Keratinocyte (primary cell): ENCODE data around the gene PIM3.

Source experiments
- EZH2 ChIP-seq: IDR thresholded peaks from one replicate; pipeline ENCODE4 v1.6.1; 2012; ENCODE audit warnings: inconsistent platforms, mild to moderate bottlenecking, low read length, moderate library complexity
- TF ChIP-seq, protein P1 (sequence below), 3 experiments: IDR thresholded peaks in 1 of 3; conservative IDR thresholded peaks in 1 of 3; optimal IDR thresholded peaks in 1 of 3; 2 replicates in 2 of 3; 3 replicates in 1 of 3; pipeline versions ENCODE3 to v1.5.1; 2011; ENCODE audit warnings: low read length in 3 of 3, mild to moderate bottlenecking in 3 of 3, moderate library complexity in 2 of 3, control low read depth in 1 of 3, inconsistent platforms in 1 of 3; ENCODE audit not compliant: insufficient read depth in 2 of 3; ENCODE audit errors: extremely low read depth in 1 of 3

GRCh38 chr22:49913026-49913425, 47.5 kb upstream of the PIM3 start:
- TF ChIP-seq, protein P1, sequence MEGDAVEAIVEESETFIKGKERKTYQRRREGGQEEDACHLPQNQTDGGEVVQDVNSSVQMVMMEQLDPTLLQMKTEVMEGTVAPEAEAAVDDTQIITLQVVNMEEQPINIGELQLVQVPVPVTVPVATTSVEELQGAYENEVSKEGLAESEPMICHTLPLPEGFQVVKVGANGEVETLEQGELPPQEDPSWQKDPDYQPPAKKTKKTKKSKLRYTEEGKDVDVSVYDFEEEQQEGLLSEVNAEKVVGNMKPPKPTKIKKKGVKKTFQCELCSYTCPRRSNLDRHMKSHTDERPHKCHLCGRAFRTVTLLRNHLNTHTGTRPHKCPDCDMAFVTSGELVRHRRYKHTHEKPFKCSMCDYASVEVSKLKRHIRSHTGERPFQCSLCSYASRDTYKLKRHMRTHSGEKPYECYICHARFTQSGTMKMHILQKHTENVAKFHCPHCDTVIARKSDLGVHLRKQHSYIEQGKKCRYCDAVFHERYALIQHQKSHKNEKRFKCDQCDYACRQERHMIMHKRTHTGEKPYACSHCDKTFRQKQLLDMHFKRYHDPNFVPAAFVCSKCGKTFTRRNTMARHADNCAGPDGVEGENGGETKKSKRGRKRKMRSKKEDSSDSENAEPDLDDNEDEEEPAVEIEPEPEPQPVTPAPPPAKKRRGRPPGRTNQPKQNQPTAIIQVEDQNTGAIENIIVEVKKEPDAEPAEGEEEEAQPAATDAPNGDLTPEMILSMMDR (optimal IDR thresholded peaks at IDR 0.05 in 1 of 3, IDR thresholded peaks at IDR 0.05 in 1 of 3, conservative IDR thresholded peaks at IDR 0.05 in 1 of 3; ENCODE audit: extremely low read depth in 1 of 3, insufficient read depth in 2 of 3, low read length in 3 of 3): no peak
- TF ChIP-seq EZH2: no peak
